Measurements from ENCODE around the gene NPC1L1. TPM values are rescaled to one million over a fixed set of nuclear protein-coding genes. Genes with fewer than 3 reads are reported as not detected.

The NPC1L1 gene
- total and polyA plus RNA-seq, 2 of the 13 experiments (the other 11 are each of a cell fraction or from before 2014, with no cell fraction given): 4.8 to 14.5 TPM

- TF ChIP-seq ZNF407 (CRISPR knock-in tag; IDR thresholded peaks at IDR 0.05; ENCODE audit: not compliant biosample characterization) (peak; percentile 6), PHF21A (CRISPR knock-in tag; IDR thresholded peaks at IDR 0.05) (0 out of 2 replicates have a peak, but pooled peaks have one; percentile 50), TCF7 (IDR thresholded peaks at IDR 0.05; ENCODE audit: low read depth) (no peak), ZNF773 (CRISPR knock-in tag; IDR thresholded peaks at IDR 0.05; ENCODE audit: borderline replicate concordance) (no peak), ZNF557 (CRISPR knock-in tag; IDR thresholded peaks at IDR 0.05) (no peak), TEAD2 (CRISPR knock-in tag; IDR thresholded peaks at IDR 0.05) (no peak), ZBTB44 (CRISPR knock-in tag; IDR thresholded peaks at IDR 0.05) (0 out of 2 replicates have a peak, but pooled peaks have one; percentile 60), KDM5A (IDR thresholded peaks at IDR 0.05; ENCODE audit: borderline replicate concordance, low read length) (no peak; the same call in 1 of the 2 replicates), MED1 (CRISPR knock-in tag; IDR thresholded peaks at IDR 0.05) (peak; percentile 86), ETV6 (CRISPR knock-in tag; conservative IDR thresholded peaks at IDR 0.05) (no peak; the same call in 1 of the 2 replicates), ZHX1 (CRISPR knock-in tag; IDR thresholded peaks at IDR 0.05; ENCODE audit: low read depth) (peak; percentile 33; the same call in 1 of the 2 replicates), JUNB (CRISPR knock-in tag; IDR thresholded peaks at IDR 0.05; ENCODE audit: borderline replicate concordance) (no peak), BHLHE40 (IDR thresholded peaks at IDR 0.05; ENCODE audit: low read length) (no peak), ZNF292 (CRISPR knock-in tag; IDR thresholded peaks at IDR 0.05; ENCODE audit: borderline replicate concordance, low read depth) (peak; percentile 71; the same call in 1 of the 2 replicates), HOXA3 (CRISPR knock-in tag; IDR thresholded peaks at IDR 0.05) (peak; percentile 54; the same call in 1 of the 2 replicates), TCF12 (IDR thresholded peaks at IDR 0.05) (no peak), TCF12 (CRISPR knock-in tag; IDR thresholded peaks at IDR 0.05) (peak; percentile 81; the same call in 1 of the 2 replicates)
Measured at GRCh38 chr7:44541028-44541869, at the start of gene NPC1L1 (continued).

All from HepG2 (cell line).